HG03066 (cell line): Measurements from ENCODE around the gene APOA4.
"Not testable (repeated sequence)": the region's sequence is repeated elsewhere in the genome, so short reads cannot be mapped to it uniquely, and the experiment has no call there.

Experiments
- ATAC-seq: cut with Tn5 transposase; IDR thresholded peaks from one replicate; pipeline ENCODE4 v1.9.1; 2021; ENCODE audit warnings: low read depth; ENCODE audit not compliant: unreplicated experiment

APOA4 gene

DNA sequence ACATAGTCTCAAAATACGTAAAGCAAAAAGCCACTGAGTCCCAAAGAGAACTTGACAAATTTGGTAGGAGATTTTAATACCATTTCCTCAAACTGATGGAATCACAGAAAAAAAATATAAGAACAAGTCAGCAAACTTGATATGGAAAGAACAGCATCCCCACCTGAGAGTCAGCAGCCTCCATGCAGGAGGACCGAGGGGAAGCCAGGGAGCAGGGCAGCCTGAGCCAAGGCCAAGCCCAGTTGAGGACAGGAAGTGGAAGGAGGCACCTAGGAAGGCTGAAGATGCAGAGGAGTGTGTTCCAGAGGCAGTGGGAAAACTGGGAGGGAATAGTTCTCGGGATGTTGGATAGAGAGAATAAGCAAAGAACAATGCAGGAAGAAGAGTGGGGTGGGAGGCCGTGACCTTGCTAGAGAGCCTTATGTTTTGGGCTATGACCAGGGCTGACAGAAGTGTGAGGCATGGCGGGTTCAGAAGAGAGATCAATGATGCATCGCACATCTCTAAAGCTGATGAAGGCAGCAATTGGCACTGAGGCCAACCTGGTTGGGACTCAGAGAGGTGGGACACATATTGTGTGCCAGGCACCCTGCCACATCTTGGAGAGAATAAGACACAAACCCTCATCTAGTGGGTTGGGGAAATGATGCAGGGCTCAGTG is 15.4 kb downstream of the APOA4 start:
- ATAC-seq: no peak

DNA sequence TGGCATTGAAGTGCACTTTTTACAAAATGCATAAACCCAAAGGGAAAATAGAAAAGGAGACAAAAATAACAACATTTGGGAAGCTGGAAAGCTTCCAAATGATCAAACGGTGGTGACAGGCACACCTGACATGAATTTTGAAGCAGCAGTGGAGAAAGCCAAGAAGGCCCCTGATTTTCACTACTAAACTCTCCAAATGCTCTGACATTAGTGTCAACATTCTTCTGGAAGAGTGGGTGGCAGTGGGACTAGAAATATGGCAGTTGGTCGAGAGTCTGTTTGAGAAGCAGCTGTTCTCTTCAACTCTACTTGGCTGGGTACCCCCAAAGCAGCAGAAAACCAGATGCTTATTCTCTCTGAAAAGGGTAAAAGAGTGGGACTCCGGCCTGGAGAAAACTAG is 19.1 kb downstream of the APOA4 start:
- no peak for ATAC-seq

DNA sequence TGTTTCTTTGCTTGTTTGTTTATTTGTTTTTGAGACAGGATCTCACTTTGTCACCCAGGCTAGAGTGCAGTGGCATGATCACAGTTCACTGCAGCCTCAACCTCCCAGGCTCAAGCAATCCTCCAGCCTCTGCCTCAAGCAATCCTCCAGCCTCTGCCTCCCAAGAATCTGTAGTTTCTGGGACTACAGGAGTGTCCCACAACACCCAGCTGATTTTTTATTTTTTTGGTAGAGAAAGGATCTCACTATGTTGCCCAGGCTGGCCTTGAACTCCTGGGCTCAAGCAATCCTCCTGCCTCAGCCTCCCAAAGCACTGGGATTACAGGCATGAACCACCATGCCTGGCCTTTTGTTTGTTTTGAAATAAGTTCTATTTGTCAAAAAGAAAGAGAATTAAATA is 21.4 kb downstream of the APOA4 start:
- not testable (repeated sequence) for ATAC-seq

DNA sequence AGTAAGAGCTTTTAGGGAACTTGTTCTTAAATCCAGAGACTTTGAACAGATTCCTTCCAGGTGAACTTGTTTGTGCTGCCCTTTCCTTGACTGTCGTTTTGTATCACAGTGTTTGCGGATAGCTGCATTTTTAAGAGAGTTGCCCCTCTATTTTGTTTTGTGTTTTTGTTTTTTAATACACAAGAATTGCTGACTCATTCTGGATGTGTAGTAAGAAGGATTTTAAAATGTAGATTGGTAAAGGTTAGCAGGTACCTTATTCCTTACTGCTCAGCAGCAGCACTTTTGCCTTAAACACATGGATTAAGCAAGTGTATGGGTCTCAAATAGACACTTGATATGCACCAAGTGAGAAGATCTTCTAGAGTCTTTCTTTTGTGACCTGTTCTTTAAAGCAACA is 22.5 kb downstream of the APOA4 start:
- no peak for ATAC-seq

DNA sequence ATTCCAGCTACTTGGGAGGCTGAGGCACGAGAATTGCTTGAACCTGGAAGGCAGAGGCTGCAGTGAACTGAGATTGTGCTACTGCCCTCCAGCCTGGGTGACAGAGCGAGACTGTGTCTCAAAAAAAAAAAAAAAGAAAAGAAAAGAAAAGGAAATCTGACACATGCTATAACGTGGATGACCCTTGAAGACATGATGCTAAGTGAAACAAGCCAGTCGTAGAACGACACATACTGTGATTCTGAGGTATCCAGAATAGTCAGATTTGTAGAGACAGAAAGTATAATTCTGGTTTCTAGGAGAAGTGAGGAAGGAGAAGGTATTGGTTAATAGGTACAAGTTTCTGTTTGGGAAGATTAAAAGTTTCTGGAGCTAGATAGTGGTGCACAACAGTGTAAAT is 24.7 kb downstream of the APOA4 start:
- ATAC-seq: no peak

DNA sequence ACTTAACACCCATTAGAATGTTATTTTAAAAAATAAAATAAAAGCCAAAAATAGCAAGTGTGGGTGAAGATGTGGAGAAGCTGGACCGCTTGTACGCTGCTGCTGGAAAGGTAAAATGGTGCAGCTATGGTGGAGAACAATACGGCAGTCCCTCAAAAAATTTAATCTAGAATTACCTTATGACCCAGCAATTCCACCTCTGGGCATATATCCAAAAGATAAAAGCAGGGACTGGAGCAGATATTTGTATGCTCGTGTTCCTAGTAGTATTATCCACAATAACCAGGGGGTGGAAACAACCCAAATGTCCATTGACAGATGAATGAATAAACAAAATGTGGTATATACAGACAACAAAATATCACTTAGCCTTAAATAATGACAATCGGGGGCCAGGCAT is 25.3 kb downstream of the APOA4 start:
- no peak for ATAC-seq

DNA sequence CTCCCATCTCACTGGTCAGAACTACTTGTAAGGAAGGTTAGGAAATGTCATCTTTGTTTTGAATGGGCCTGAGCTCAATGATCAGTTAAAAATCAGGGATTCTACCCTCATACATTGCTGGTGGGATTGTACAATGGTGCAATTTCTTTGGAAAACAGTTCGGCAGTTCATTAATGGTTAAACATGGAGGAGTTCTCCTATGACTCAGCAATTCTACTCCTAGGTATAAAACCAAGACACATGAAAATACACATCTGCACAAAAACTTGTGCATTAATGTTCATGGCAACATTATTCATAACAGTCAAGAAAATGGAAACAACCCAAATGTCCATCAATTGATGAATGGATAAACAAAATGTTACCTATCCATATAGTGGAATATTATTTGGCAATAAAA is 26.6 kb downstream of the APOA4 start:
- no peak for ATAC-seq

DNA sequence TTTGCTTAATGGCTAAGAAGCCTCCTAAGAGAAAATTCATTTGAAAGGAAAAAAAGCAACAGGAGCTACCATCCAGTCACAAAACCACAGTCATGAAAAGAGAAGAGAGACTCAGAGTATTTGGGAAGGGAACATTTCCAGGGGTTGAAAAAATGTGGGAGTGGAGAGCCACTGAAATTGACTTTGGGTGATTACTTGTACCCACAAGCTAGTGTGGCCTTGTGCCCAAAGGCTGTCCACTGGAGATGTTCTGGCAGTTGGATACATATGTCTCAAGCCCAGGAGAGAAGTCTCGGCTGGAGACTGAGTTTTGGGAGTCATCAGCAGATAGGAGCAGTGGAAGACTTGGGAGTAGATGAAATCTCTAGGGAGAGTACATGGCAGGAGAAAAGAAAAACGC is 28.3 kb downstream of the APOA4 start:
- no peak for ATAC-seq

DNA sequence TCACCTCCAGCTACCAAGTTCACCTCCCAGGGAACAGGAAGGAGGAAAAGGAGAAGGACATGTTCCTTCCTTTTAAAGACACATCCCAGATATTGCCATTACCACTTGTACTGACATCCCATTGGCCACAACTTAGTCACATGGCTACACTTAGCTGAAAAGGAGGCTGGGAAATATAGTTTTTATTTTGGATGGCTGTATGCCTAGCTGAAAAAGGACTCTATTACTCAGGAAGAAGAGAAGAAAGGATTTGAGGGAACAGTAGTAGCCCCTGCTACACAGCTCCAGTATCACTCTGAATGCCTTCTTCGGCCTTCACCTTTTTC is 29.4 kb downstream of the APOA4 start:
- ATAC-seq: no peak

DNA sequence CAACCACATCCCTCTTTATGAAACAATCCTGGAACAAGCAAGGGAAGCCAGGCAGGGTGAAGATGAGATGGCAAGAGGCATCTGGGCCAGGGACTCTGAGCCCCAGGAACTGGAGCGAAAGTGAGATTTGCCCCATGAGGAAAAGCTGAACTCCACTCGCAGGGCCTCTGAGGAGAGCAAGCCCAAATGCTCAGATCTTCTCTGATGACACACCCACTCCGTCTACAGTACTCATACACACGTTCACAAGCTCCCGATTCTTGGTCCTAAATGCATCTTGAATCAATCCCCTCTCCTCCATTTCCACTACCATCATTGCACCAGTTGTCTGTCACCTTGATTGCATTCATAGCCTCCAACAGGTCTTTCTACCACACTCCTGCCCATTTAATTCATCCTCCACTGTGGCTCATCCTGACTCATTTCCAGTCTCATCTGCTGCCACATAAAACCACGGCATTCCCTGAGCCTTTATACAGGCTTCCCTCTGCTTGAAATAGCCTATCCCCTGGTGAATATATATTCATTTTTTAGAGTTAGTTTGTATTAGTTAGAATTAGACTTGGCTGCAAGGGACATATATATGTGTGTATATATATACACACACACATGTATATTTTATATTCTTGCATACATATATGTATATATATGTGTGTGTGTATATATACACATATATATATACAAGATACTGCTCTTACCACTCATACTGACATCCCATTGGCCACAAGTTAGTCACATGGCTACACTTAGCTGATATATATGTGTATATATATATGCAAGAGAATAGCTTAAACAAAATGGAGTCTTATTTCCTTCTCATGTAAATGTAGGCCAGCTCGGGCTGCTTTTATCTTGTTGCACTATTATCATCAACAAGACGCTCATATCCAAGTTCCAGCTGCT is 30.0 kb downstream of the APOA4 start:
- no peak for ATAC-seq

DNA sequence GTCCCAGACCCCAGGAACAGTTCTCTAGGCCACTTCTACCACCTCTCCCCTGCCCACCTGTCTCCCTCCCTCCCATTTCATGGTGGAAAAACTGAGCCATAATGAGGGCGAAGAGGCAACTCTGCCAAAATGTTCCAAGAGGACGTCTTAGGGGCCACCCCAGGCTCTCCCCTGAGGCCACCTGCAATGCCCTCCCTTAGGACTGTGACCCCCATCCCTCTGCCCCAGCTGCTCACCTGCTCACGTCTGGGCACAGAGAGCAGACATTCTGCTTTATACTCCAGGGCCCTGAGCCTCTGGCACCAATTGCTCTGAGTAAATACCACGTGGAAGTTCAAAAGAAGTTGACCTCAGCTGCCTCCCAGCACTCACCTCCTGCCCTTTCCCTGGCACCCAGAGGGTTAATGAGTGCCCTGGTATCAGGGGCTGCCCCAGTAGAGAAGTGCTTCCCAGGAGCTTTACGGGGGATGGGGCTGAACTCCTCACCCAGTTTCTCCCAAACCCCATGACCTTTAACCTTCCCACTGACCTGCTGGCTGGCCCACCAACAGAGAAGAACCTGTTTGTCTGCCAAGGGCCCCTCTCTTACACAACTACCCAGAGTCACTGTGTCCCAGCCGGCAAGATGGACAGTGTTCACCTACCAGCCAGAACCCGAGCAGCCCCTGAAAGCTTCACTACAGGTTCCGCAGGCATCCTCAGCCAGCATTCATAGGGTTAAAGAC is 30.8 kb downstream of the APOA4 start:
- ATAC-seq: no peak

DNA sequence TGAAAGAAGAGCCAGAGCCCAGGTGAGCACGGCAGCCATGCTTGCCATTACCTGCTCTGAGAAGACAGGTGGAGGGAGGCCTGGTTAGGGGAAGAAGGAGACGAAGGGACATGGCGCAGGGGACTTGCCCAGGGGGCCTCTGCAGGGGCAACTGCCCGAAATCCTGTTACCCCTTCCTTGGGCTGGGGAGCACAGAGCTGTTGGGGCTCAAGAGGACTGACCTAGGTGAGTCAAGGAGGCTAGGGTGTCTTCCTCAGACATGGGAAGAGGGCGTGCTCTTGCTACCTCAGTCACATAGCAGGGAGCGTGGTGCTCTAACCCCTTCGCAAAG is 31.3 kb downstream of the APOA4 start, which contains the start of gene APOA5:
APOA5 (minus strand) TSS at position 67 of the 331 bp plus-strand sequence; CDS start at position 48, 19 bp downstream.
- ATAC-seq: no peak

DNA sequence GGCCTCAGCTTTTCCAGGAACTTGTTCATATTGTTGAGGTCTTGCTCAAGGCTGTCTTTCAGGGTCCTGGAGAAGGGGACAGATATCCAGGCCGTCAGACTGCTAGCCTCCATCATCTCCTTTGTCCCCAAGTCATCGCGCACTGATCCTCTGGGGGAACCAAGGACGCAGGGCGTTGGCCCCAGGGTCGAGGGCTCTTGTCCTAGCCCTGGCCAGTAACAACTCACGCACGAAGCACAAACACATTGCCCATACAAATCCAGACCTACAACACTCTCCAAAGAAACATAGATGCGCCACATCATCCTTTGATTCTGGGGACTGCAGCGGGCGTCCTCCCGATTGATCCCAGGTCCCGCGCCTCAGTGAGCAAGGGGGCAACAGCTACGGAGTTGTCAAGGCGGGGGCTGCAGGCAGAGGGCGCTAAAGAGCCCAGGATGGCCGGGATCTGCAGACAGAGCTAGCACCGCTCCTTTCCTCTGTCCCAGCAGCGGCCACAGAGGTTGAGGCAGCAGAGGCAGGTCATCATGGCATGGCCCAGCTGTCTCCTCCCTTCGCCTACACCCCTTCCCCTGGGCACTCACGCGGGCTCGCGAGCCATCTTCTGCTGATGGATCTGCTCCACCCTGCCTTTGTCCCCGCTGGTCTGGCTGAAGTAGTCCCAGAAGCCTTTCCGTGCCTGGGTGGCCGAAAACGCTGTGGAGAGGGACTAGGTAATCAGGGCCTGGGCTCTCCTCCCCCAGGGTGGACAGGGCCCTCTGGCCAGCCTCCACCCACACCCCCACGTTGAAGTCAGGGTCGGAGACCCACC is 31.9 kb downstream of the APOA4 start:
- ATAC-seq: no peak

DNA sequence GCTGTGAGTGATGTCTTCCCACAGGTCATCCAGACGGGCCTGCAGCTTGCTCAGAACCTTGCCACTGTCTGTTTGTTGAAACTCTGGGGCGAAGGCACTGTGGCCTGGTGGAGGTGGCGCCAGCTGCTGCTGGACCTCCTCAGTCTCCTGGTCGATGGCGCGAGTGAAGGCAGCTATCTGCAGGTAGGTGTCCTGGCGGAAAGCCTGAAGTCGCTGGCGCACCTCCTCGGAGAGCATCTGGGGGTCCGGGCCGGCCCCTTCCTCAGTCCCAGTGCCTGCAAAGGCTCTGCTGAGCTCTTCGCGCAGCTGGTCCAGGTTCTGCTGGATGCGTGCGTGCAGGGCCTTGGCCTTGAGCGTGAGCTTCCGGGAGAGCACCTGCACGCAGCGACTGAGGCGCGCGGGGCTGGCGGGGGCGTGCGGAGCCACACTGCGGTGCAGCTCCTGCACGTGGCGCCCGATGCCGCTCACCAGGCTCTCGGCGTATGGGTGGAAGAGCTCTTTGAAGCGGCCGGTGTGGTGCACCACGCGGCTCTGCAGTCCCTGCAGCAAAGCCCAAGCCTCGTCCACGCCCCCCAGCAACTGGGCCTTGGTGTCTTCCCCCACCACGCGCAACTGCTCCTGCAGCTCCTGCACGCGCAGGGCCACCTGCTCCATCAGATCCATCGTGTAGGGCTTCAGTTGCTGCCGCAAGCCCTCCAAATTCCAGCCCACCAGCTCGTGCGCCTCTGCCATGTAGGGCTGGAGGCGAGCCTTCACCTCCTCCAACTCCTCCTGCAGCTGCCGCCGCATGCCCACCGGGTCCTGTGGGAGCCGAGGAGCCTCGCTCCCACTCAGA is 32.7 kb downstream of the APOA4 start:
- no peak for ATAC-seq

DNA sequence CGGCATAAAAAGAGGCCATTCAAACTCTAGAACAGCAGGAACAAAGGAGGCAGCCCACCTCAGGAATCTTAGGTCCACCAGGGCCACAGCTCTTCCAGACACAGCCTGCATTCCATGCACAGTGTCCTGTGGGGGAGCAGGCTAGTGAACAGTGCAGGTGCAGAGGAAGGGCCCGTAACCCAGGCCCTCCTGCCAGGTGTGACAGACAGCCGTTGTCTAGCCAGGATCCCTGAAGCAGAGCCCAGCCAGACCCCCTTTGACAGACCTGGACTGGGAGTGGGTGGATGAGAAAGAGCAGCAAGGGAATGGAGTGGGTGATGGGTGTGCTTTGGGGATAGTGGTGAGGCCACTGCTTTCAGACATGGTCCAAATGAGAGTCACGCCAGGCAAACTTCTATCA is 34.1 kb downstream of the APOA4 start:
- no peak for ATAC-seq

DNA sequence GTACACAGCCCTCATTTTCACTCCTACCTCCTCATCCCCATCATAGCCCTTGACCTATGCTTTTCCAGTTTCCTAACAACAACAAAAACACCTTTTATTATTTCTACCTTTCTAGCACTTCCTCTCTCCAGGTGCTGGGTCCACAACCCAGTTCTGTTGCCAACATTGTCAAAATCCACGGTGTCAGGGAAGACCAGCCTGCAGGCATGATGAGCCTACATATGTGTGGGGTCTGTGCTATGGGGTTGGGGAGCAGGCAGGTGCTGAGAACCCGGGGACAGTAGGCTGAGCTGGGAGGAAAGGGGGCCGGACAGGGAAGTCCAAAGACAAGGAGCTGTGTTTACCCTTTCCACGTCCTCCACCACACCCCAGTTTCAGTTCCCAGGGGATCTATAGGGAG is 34.6 kb downstream of the APOA4 start:
- no peak for ATAC-seq

DNA sequence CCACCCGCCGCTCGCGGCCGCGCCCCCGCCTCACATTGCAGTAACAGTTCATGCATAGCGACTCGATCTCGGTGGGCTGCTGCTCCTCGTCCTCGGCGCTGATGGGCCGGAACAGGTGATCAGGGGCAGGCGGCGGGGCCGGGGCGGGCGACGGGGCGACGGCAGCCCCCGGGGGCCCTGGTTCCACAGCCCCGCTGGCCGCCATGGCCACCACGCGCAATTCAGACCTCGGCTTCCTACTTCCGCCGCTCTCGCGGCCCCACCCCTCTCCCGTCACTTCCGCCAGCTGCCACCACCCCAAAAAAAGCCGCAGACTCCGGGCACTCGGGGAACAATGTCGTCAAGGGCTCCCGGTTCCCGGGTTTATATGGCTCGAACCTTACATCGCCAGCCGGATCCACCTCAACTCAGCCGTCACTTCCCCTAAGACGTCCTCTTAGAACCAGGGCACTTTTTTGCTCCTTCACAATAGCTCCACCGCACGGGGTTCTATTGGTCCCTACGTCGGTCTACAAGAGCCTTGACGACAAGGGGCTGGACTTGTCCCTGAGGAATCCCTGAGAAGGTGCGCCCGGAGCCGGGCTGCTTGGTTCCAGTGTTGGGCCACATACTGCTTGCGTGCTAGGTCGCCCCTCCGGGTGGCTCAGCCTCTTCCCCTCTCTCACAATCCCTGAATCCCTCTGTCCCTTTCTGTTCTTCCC is 35.2 kb downstream of the APOA4 start, which contains the start of gene ZPR1:
ZPR1 (minus strand) TSS at position 238 of the 701 bp plus-strand sequence; CDS start at position 205, 33 bp downstream.
- ATAC-seq: peak; percentile 76

DNA sequence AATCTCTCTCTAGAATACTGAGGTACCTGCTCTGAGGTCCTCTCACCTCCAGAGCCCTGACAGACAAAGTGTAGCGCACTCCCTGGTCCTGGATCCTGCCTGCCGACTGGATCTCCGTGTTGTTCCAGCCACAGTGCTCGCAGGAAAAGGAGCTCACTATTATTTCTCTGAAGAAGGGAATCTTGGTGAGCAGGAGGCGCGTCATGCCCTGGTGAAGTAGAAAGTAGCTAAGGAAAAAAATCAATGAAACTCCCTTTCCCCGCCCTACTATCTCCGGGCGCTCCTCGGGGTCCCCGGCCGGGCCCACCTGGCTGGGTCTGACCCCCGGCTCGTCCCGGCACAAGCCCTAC is 35.7 kb downstream of the APOA4 start:
- no peak for ATAC-seq

DNA sequence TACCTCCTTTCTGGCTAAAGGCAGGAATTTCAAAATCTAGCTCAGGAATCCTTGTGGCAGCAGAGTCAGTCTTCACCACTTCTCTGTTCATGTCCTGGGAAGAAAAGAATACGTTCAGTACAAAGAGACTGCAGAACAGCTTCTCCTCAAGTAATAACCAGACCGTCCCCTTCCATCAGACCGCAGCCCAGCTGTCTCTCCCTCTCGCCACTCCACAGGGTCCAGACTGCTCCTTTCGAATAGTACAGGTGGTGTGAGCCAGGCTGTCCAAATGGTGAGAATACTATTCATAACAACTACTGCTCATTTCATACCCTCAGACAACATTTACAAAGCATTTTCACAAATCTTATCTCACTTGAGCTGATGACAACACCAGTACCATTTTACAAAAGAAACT is 36.1 kb downstream of the APOA4 start:
- no peak for ATAC-seq
